ENCODE data around the gene WDFY4. TPM values are rescaled to one million over a fixed set of nuclear protein-coding genes. Genes with fewer than 3 reads are reported as not detected.

Gene WDFY4
- total and polyA plus RNA-seq, 9 of the 15 experiments (the other 6 are each of a cell fraction or from before 2014, with no cell fraction given) = 0.01 to 0.02 (median 0.01) TPM; not detected in 6

DNA sequence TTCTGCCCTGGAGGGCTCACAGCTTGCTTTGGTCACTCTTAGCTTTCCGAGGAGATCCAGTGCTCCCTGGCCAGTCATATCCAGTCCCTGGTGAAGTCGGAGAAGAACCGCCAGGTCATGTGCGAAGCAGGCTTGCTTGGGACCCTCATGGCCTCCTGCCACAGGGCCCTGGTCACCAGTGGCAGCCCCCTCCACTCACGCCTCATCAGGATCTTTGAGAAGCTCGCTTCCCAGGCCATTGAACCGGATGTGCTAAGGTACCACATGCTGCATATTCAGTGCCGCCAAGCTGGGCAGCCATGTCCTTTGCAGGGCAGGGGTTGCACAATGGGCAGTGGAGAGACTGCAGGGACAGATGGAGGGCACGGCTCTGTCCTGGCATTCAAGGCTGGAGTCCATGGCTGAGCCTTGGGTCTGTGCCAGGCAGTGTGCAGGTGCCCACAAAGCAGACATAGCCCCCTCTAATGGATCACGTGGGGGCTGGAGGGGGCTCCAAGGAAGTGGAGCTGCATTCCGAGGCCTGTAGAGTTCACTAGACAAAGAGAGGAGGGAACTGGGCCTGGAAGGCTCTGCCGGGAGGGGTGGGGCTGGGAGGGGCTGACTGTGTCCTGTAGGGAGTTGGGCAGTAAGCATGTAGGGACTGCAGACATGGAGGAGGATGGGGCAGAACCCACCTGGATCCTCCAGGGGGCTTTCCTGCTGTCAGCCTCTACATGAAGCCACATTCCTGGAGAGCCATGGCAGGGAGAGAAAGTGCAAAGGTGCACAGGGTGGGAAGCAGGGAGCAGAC lies 89.9 kb downstream of the WDFY4 start (continued):
- TF ChIP-seq KHSRP (IDR thresholded peaks at IDR 0.05) (no peak), ZNF23 (CRISPR knock-in tag; IDR thresholded peaks at IDR 0.05) (no peak), ZNF57 (CRISPR knock-in tag; IDR thresholded peaks at IDR 0.05) (no peak), PYGO2 (tag; IDR thresholded peaks at IDR 0.05) (no peak), CEBPG (CRISPR knock-in tag; IDR thresholded peaks at IDR 0.05) (no peak), CEBPG (tag; conservative IDR thresholded peaks at IDR 0.05 in 1 of 2, IDR thresholded peaks at IDR 0.05 in 1 of 2) (no peak)
- TF ChIP-seq, protein P1, sequence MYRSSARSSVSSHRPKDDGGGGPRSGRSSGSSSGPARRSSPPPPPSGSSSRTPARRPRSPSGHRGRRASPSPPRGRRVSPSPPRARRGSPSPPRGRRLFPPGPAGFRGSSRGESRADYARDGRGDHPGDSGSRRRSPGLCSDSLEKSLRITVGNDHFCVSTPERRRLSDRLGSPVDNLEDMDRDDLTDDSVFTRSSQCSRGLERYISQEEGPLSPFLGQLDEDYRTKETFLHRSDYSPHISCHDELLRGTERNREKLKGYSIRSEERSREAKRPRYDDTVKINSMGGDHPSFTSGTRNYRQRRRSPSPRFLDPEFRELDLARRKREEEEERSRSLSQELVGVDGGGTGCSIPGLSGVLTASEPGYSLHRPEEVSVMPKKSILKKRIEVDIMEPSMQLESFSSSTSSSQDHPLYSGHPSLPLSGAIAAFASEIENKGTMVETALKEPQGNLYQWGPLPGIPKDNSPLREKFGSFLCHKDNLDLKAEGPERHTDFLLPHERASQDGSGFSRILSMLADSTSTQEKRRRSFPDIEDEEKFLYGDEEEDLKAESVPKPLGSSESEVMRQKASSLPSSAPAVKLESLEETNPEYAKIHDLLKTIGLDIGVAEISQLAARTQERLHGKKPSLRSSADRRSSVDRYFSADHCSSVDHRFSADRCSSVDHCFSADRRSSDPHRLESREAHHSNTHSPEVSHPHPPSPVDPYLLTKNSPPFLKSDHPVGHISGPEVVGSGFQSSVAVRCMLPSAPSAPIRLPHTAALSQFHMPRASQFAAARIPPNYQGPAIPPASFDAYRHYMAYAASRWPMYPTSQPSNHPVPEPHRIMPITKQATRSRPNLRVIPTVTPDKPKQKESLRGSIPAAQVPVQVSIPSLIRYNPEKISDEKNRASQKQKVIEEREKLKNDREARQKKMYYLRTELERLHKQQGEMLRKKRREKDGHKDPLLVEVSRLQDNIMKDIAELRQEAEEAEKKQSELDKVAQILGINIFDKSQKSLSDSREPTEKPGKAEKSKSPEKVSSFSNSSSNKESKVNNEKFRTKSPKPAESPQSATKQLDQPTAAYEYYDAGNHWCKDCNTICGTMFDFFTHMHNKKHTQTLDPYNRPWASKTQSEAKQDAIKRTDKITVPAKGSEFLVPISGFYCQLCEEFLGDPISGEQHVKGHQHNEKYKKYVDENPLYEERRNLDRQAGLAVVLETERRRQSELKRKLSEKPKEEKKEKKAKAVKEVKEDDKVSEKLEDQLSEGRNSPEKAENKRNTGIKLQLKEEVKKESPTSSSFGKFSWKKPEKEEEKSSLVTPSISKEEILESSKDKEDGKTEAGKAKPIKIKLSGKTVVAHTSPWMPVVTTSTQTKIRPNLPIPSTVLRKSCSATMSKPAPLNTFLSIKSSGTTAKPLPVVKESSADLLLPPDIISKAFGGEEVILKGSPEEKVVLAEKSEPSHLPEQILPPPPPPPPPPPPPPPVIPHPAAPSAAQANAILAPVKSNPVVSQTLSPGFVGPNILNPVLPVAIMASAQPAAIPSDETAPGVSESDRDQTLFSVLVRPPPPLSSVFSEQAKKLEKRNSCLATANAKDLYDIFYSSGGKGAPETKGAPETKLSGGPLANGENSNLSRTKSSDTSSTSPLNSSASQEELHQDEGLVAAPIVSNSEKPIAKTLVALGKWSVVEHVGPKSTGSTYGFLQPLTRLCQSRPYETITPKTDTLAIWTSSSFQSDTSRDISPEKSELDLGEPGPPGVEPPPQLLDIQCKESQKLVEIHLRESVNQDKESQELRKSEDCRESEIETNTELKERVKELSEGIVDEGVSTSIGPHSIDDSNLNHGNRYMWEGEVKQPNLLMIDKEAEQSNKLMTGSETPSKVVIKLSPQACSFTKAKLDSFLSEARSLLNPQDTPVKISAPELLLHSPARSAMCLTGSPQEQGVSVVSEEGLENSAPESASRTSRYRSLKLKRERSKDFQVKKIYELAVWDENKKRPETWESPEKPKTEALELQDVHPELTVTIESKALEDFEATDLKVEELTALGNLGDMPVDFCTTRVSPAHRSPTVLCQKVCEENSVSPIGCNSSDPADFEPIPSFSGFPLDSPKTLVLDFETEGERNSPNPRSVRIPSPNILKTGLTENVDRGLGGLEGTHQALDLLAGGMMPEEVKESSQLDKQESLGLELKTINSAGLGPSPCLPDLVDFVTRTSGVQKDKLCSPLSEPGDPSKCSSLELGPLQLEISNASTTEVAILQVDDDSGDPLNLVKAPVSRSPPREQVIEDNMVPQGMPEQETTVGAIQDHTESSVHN (IDR thresholded peaks at IDR 0.05; ENCODE audit: borderline replicate concordance in 1 of 2, low read depth in 1 of 2) = no peak
- TF ChIP-seq, protein P2, sequence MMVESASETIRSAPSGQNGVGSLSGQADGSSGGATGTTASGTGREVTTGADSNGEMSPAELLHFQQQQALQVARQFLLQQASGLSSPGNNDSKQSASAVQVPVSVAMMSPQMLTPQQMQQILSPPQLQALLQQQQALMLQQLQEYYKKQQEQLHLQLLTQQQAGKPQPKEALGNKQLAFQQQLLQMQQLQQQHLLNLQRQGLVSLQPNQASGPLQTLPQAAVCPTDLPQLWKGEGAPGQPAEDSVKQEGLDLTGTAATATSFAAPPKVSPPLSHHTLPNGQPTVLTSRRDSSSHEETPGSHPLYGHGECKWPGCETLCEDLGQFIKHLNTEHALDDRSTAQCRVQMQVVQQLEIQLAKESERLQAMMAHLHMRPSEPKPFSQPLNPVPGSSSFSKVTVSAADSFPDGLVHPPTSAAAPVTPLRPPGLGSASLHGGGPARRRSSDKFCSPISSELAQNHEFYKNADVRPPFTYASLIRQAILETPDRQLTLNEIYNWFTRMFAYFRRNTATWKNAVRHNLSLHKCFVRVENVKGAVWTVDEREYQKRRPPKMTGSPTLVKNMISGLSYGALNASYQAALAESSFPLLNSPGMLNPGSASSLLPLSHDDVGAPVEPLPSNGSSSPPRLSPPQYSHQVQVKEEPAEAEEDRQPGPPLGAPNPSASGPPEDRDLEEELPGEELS (CRISPR knock-in tag; IDR thresholded peaks at IDR 0.05; ENCODE audit: borderline replicate concordance) = no peak
